GM12875 (cell line): Measurements from ENCODE around the gene CDHR1.
A peak's percentile ranks its signal among the peaks of the same experiment; 100 is the strongest.

ENCODE experiments used
- H3K4me3 ChIP-seq: one replicate; pipeline ENCODE4 v1.5.1; 2011; ENCODE audit warnings: low read depth, low read length, control low read depth
- CTCF ChIP-seq: IDR thresholded peaks from 2 replicates; pipeline ENCODE4 v1.5.1; 2011; ENCODE audit warnings: low read depth, mild to moderate bottlenecking, control low read depth, inconsistent platforms, low read length, moderate library complexity, borderline replicate concordance; ENCODE audit not compliant: insufficient read depth

Gene CDHR1

GRCh38 chr10:84185526-84186175, 8.7 kb upstream of the CDHR1 start:
- TF ChIP-seq CTCF: no peak
- H3K4me3 ChIP-seq: no peak overlapping the region

GRCh38 chr10:84188815-84189214, 5.5 kb upstream of the CDHR1 start:
- H3K4me3 ChIP-seq: no peak overlapping the region
- TF ChIP-seq CTCF: no peak

GRCh38 chr10:84190621-84191020, 3.7 kb upstream of the CDHR1 start:
- no peak overlapping the region for H3K4me3 ChIP-seq
- TF ChIP-seq CTCF: no peak

- H3K4me3 ChIP-seq: no peak overlapping the region
- TF ChIP-seq CTCF: no peak
Measured at GRCh38 chr10:84191106-84191505, 3.2 kb upstream of the CDHR1 start.

- TF ChIP-seq CTCF: no peak
- no peak overlapping the region for H3K4me3 ChIP-seq
Measured at GRCh38 chr10:84193327-84193726, 1.0 kb upstream of the CDHR1 start.

GRCh38 chr10:84193846-84194423, 402 bp upstream of the CDHR1 start:
- no peak for TF ChIP-seq CTCF
- H3K4me3 ChIP-seq: peak overlapping the region; percentile 19
